ENCODE data around the gene CEMIP2. TPM values are rescaled to one million over a fixed set of nuclear protein-coding genes. Genes with fewer than 3 reads are reported as not detected.
"Not testable (repeated sequence)": the region's sequence is repeated elsewhere in the genome, so short reads cannot be mapped to it uniquely, and the experiment has no call there.

Gene CEMIP2
- 10 to 100 TPM; 92.8 to 95.1 TPM for total RNA-seq

DNA sequence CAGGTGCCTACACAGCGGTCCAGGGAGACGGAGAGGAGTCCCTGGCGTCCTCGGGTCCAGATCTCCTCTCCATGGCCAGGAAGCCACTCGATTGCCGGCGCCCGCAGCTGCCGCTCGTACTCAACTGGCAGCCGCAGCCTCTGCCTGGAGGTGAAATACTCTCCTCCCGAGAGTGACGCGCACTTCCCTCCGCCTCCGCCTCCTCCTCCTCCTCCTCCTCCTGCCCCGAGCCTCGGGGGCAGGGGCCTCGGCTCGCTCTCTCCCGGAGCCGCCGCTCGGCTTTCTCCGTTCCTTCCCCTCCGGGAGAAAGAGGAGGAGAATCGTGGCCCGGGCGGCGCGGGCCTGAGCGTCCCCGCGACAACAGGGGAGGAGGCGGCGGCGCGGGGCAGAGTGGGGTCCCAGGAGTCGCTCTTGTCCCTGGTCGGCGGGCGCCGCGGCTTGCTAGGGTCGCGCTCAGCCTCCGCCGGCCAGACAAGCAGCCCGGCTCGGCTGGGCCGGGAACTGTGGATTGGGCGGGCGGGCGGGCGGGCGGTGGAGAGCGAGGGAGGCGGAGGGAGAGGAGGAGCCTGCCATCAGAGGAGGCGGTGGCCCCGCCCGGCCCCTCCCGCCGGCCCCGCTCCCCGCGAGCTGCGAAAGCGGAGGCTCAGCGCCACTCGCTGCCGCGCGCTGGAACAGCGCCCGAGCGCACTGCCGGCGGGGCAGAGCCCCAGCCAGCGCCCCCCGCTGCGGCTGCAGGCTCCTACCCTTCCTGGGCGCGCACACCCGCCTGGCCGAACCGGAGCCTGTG, at the start of gene CEMIP2:
TSS of gene CEMIP2 (minus strand) at position 126 of the 787 bp plus-strand sequence. CDS start 18,140 bp downstream, outside the sequence.
- CTCF ChIA-PET, result interaction anchor here (0.7 to 4.8 kb wide), 9 partner anchors 12 to 256 kb away, joined by 3 to 55 read pairs (median 3); no protein-coding TSS in a partner anchor

DNA sequence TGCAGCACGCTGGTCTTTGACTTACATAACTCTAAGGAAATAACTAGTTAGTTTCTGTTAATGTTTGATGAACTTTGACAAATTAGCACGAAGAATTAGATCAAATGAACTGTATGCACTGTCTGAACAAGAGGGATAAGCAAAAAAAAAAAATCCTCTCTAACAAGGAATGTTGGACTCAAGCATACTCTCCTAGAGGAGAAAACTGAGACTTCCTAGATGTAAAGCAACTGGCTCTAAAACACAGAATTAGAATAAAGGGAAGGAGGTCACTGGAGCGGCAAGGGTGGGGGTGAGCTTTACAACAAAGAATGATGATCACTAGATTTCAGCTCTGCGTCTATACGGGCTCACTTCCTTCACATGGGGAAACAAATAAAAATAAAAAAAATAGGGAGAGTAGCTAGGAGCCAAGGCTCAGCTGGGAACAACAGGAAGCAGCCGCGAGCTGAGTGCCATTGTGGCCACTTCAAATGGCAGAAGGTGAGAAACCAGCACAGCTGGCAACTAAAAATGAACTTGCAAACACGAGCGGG, 48.7 kb upstream of the CEMIP2 start:
- ChIA-PET CTCF (interaction anchor here (0.9 kb wide), 1 partner anchor 34 kb away, joined by 3 read pairs; no protein-coding TSS in a partner anchor), POLR2A (no interaction called here)

More for the DNA sequence above, at the start of gene CEMIP2:
- POLR2A ChIA-PET, result interaction anchor here (0.7 to 6.6 kb wide), 3 partner anchors 14 to 22 kb away, joined by 3 to 47 read pairs (median 5); no protein-coding TSS in a partner anchor

GRCh38 chr9:71814815-71815214, 46.5 kb upstream of the CEMIP2 start:
- ChIA-PET POLR2A (no interaction called here), CTCF (no interaction called here)

DNA sequence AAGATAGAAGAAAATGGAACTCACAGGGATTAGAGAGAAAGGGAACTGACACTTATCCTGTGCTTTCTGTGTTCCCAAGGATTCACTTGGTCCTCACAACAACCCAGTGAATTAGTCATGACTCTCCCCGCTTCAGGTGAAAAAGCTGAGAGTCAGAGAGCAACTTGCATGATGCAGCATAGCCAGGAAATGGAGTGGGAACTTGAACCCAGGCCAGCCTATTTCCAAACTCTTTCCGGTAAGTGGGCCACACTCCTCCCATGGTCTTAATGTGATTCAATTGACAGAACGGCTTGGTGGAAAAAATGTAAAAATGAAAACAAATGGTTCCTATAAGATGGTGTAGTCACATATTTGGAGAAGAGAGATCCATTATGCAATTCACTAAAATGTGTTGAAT, 45.9 kb upstream of the CEMIP2 start:
- ChIA-PET POLR2A (no interaction called here), CTCF (no interaction called here)

GRCh38 chr9:71812385-71812784, 44.1 kb upstream of the CEMIP2 start:
- POLR2A ChIA-PET, result no interaction called here
- CTCF ChIA-PET, result interaction anchor here (1.0 to 1.5 kb wide), 3 partner anchors 44 to 212 kb away, joined by 3 to 6 read pairs (median 3); no protein-coding TSS in a partner anchor

DNA sequence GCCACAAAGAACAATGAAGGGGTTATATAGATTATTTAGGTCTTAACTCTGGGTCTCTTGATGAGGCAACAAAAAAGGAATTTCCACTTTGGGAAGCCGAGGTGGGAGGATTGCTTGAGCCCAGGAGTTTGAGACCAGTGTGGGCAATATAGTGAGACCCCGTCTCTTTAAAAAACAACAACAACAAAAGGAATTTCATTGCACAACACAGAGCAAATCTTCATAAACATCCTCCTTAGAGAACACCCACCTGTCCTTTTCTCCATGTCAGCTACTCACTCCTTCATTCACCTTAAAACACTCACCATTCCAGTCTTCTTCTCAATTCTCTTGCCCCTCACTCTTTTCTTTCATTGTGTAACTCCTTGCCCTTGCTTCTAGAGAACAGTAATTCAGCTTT, 39.8 kb upstream of the CEMIP2 start:
- POLR2A ChIA-PET, result no interaction called here
- CTCF ChIA-PET, result interaction anchor here (1.2 to 4.9 kb wide), 2 partner anchors 215 to 218 kb away, joined by 3 to 40 read pairs; no protein-coding TSS in a partner anchor

DNA sequence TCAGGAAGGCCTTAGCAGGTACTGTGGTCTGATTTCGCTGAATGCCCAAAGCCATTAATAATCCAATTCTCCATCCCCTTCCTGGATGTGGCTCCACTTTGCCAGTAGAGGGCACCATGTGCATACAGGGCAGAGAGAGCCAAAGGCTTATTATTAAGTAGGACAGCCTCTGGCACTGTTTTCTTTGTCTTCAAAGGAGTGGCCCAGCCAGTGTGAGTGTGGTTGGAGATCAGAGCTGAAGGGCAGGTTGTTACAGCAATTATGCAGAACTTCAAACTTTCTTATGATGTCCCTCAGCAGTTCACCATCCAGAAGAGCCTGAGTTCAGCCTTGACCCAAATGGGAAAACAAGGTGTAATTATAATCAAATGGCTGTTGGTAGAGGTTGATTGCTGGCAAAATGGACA, 38.6 kb upstream of the CEMIP2 start:
- CTCF ChIA-PET, result interaction anchor here (0.6 to 4.9 kb wide), 10 partner anchors 9 to 633 kb away, joined by 3 to 40 read pairs (median 3); no protein-coding TSS in a partner anchor
- POLR2A ChIA-PET, result no interaction called here

GRCh38 chr9:71805096-71805495, 36.8 kb upstream of the CEMIP2 start:
- POLR2A ChIA-PET, result not testable (repeated sequence)
- CTCF ChIA-PET, result interaction anchor here (4.9 kb wide), 1 partner anchor 221 kb away, joined by 40 read pairs; no protein-coding TSS in a partner anchor

DNA sequence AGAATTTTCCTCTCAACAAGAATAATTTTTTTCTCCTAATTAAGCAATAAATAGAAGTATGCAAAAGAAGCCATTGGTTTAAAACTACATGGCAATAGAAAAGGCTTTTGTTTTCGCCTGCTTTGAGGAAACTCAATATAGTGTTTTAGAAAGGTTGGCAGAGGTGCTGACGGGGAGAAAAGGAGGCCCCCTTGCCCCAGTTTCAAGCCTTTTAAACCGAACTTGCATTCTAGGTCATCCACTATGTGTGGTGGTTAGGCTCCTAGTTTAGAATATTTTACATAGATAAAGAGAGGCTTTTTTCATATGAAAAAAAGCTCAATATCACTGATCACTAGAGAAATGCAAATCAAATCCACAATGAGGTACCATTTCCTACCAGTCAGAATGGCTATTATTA, 33.5 kb upstream of the CEMIP2 start:
- CTCF ChIA-PET, result no interaction called here
- POLR2A ChIA-PET, result no interaction called here

- POLR2A ChIA-PET, result interaction anchor here (1.6 kb wide), 1 partner anchor 27 kb away, joined by 5 read pairs; no protein-coding TSS in a partner anchor
Measured at GRCh38 chr9:71797266-71797665, 29.0 kb upstream of the CEMIP2 start.

DNA sequence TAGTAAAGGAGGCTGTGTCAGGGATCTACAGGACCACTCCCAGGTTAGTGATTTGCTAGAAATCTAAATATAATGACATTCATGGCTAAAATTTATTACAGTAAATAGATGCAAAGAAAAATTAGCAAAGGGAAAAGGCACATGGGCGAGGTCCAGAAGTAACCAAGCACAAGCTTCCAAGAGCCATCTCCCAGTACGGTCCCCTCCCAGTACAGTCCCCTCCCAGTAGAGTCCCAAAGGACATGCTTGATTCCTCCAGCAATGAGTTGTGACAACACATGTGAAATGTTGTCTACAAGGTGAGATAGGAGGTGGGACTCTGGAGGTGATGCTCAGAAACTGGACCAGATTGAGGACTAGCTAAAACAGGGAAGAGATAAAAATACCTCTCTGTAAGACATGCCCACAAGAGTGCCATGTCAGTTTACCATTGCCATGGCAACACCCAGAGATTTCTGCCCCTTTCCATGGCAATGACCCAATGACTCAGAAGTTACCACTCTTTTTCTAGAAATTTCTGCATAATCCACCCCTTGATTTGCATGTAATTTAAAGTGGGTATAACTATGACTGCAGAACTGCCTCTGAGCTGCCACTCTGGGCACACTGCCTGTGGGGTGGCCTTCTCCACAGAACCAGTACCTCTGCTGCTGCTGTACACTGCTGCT, 27.9 kb upstream of the CEMIP2 start:
- ChIA-PET POLR2A (interaction anchor here (1.0 to 1.6 kb wide), 2 partner anchors 26 to 29 kb away, joined by 3 to 5 read pairs; no protein-coding TSS in a partner anchor), CTCF (interaction anchor here (1.3 to 1.6 kb wide), 2 partner anchors 13 to 23 kb away, joined by 3 read pairs; no protein-coding TSS in a partner anchor)

More at GRCh38 chr9:71797266-71797665, 29.0 kb upstream of the CEMIP2 start:
- CTCF ChIA-PET, result interaction anchor here (0.6 to 1.3 kb wide), 2 partner anchors 22 to 167 kb away, joined by 3 read pairs; no protein-coding TSS in a partner anchor

GRCh38 chr9:71795097-71795813, 26.9 kb upstream of the CEMIP2 start:
- POLR2A ChIA-PET, result interaction anchor here (0.6 to 1.0 kb wide), 2 partner anchors 28 to 32 kb away, joined by 3 to 5 read pairs; no protein-coding TSS in a partner anchor
- CTCF ChIA-PET, result interaction anchor here (1.4 to 1.6 kb wide), 2 partner anchors 12 to 26 kb away, joined by 3 read pairs; no protein-coding TSS in a partner anchor

- ChIA-PET CTCF (interaction anchor here (0.5 to 1.9 kb wide), 3 partner anchors 10 to 390 kb away, joined by 3 to 10 read pairs (median 3); no protein-coding TSS in a partner anchor), POLR2A (no interaction called here)
Measured at GRCh38 chr9:71793386-71794105, 25.2 kb upstream of the CEMIP2 start.

- POLR2A ChIA-PET, result no interaction called here
- CTCF ChIA-PET, result interaction anchor here (1.9 kb wide), 1 partner anchor 9 kb away, joined by 10 read pairs; no protein-coding TSS in a partner anchor
Measured at GRCh38 chr9:71791875-71792274, 23.6 kb upstream of the CEMIP2 start.

- CTCF ChIA-PET, result no interaction called here
- POLR2A ChIA-PET, result no interaction called here
Measured at GRCh38 chr9:71790296-71790695, 22.0 kb upstream of the CEMIP2 start.

DNA sequence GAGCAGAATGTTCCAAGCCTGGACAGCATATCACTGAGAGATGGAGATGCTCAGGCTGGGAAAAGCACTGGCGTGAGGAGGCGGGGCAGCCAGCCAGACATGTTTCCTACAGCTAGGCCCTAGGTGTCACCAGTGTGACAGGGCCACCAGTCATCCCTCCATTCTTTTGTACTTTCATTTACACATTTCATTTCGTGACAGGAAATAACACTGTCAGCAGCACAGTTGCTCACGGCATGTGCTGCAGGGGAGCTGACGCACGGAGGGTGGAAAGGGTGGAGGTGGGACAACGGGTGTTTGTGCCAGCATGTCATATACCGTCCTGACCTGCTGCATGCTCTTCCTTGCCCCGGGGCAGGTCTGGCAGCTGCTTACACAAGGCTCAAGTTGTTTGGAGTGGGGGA, 14.8 kb upstream of the CEMIP2 start:
- POLR2A ChIA-PET, result interaction anchor here (0.6 to 3.3 kb wide), 3 partner anchors 16 to 161 kb away, joined by 3 to 47 read pairs (median 8); partner anchors contain the start of genes ABHD17B, C9orf85 and CEMIP2

GRCh38 chr9:71781391-71781790, 13.1 kb upstream of the CEMIP2 start:
- ChIA-PET CTCF (interaction anchor here (2.1 to 6.2 kb wide), 2 partner anchors 13 to 25 kb away, joined by 6 to 55 read pairs; partner anchors contain the start of gene CEMIP2), POLR2A (interaction anchor here (0.5 to 3.3 kb wide), 4 partner anchors 14 to 201 kb away, joined by 4 to 47 read pairs (median 8); partner anchors contain the start of genes ABHD17B, C9orf85 and CEMIP2)

More for the DNA sequence above, 14.8 kb upstream of the CEMIP2 start:
- CTCF ChIA-PET, result interaction anchor here (0.6 to 6.2 kb wide), 7 partner anchors 9 to 34 kb away, joined by 3 to 55 read pairs (median 4); partner anchors contain the start of gene CEMIP2

Data from activated CD8-positive, alpha-beta memory T cell treated with anti-CD3 and anti-CD28 coated beads for 36 hours (primary cell).